H9 (cell line): Measurements from ENCODE around the gene INPP5B. TPM values are rescaled to one million over a fixed set of nuclear protein-coding genes. Genes with fewer than 3 reads are reported as not detected.

Experiments
- DNase-seq: peaks from one replicate; pipeline ENCODE4 v3.0.0-alpha.2; 2017
- H2AFZ ChIP-seq: one replicate; pipeline ENCODE4 v1.6.1; 2013; ENCODE audit warnings: mild to moderate bottlenecking, low read length, control low read depth, moderate library complexity
- H2AK5ac ChIP-seq: 2 replicates; pipeline ENCODE4 v1.6.1; 2013; ENCODE audit warnings: low read length, control low read depth, mixed read lengths; ENCODE audit not compliant: insufficient read length
- H2BK120ac ChIP-seq: one replicate; pipeline ENCODE4 v1.6.1; 2013; ENCODE audit warnings: low read depth, mild to moderate bottlenecking, low read length, control low read depth, inconsistent platforms; ENCODE audit not compliant: poor library complexity, severe bottlenecking
- H2BK12ac ChIP-seq: 2 replicates; pipeline ENCODE4 v1.6.1; 2013; ENCODE audit warnings: low read length, control low read depth, mixed read lengths, low read depth; ENCODE audit not compliant: insufficient read length
- H2BK15ac ChIP-seq: 2 replicates; pipeline ENCODE4 v1.6.1; 2013; ENCODE audit warnings: low read depth, low read length, control low read depth
- H2BK20ac ChIP-seq: one replicate; pipeline ENCODE4 v1.6.1; 2013; ENCODE audit warnings: low read depth, mild to moderate bottlenecking, low read length, control low read depth, inconsistent platforms; ENCODE audit not compliant: poor library complexity, severe bottlenecking
- H2BK5ac ChIP-seq: 2 replicates; pipeline ENCODE4 v1.6.1; 2013; ENCODE audit warnings: low read length, control low read depth, mixed read lengths; ENCODE audit not compliant: insufficient read length
- H3K14ac ChIP-seq: 2 replicates; pipeline ENCODE4 v1.6.1; 2013; ENCODE audit warnings: low read length, control low read depth; ENCODE audit not compliant: insufficient read depth
- H3K18ac ChIP-seq: 2 replicates; pipeline ENCODE4 v1.6.1; 2013; ENCODE audit warnings: low read depth, mild to moderate bottlenecking, mixed read lengths, low read length, control low read depth; ENCODE audit not compliant: insufficient read length
- H3K23ac ChIP-seq: 2 replicates; pipeline ENCODE4 v1.6.1; 2013; ENCODE audit warnings: low read length, control low read depth, mixed read lengths, low read depth; ENCODE audit not compliant: insufficient read length
- H3K23me2 ChIP-seq: 2 replicates; pipeline ENCODE4 v1.6.1; 2013; ENCODE audit warnings: low read depth, mild to moderate bottlenecking, mixed read lengths, low read length, control low read depth; ENCODE audit not compliant: insufficient read length, poor library complexity, severe bottlenecking
- H3K27ac ChIP-seq: 2 replicates; pipeline ENCODE4 v1.5.1; 2013; ENCODE audit warnings: low read length, control low read depth, mixed read lengths, low read depth; ENCODE audit not compliant: insufficient read length
- H3K27me3 ChIP-seq: 2 replicates; pipeline ENCODE4 v1.6.1; 2013; ENCODE audit warnings: low read length, control low read depth, inconsistent platforms; ENCODE audit not compliant: insufficient read depth
- H3K4ac ChIP-seq: 2 replicates; pipeline ENCODE4 v1.6.1; 2013; ENCODE audit warnings: low read depth, mild to moderate bottlenecking, control low read depth, inconsistent platforms, low read length, moderate library complexity
- H3K4me1 ChIP-seq: 2 replicates; pipeline ENCODE4 v1.6.1; 2013; ENCODE audit warnings: low read length, control low read depth, inconsistent platforms; ENCODE audit not compliant: insufficient read depth
- H3K4me2 ChIP-seq: 2 replicates; pipeline ENCODE4 v1.6.1; 2013; ENCODE audit warnings: low read length, control low read depth, mixed read lengths; ENCODE audit not compliant: insufficient read length, insufficient read depth
- H3K56ac ChIP-seq: 2 replicates; pipeline ENCODE4 v1.6.1; 2013; ENCODE audit warnings: low read depth, mild to moderate bottlenecking, mixed read lengths, low read length, control low read depth; ENCODE audit not compliant: insufficient read length
- H3K79me1 ChIP-seq: 2 replicates; pipeline ENCODE4 v1.6.1; 2013; ENCODE audit warnings: low read depth, mild to moderate bottlenecking, moderate library complexity, low read length, control low read depth, inconsistent platforms; ENCODE audit not compliant: insufficient read depth, poor library complexity, severe bottlenecking
- H3K79me2 ChIP-seq: 2 replicates; pipeline ENCODE4 v1.6.1; 2013; ENCODE audit warnings: low read length, control low read depth, inconsistent platforms; ENCODE audit not compliant: insufficient read depth
- H3K9ac ChIP-seq: 2 replicates; pipeline ENCODE4 v1.6.1; 2013; ENCODE audit warnings: low read length, control low read depth, mixed read lengths; ENCODE audit not compliant: insufficient read length; ENCODE audit errors: extremely low read depth
- H3K9me3 ChIP-seq: one replicate; pipeline ENCODE4 v1.6.1; 2013; ENCODE audit warnings: low read depth, low read length, inconsistent platforms; ENCODE audit not compliant: control insufficient read depth
- H3T11ph ChIP-seq: one replicate; pipeline ENCODE4 v1.6.1; 2013; ENCODE audit warnings: mild to moderate bottlenecking, low read length, control low read depth, inconsistent platforms
- H4K20me1 ChIP-seq: one replicate; pipeline ENCODE4 v1.6.1; 2013; ENCODE audit not compliant: control insufficient read depth, insufficient read length, insufficient read depth
- H4K5ac ChIP-seq: 2 replicates; pipeline ENCODE4 v1.6.1; 2013; ENCODE audit warnings: low read depth, mild to moderate bottlenecking, mixed read lengths, low read length, control low read depth; ENCODE audit not compliant: insufficient read length
- H4K8ac ChIP-seq: replicated peaks from 2 replicates; pipeline ENCODE4 v1.6.1; 2013; ENCODE audit warnings: low read length, control low read depth, mixed read lengths, low read depth; ENCODE audit not compliant: insufficient read length
- H4K91ac ChIP-seq: 2 replicates; pipeline ENCODE4 v1.6.1; 2013; ENCODE audit warnings: low read depth, mild to moderate bottlenecking, moderate library complexity, mixed read lengths, low read length, control low read depth; ENCODE audit not compliant: insufficient read length
- H3K27ac Mint-ChIP-seq, 3 experiments: 2 replicates in 2 of 3; 3 replicates in 1 of 3; pipeline ENCODE4 v1.8.0; 2020 to 2021; ENCODE audit warnings: mixed read lengths in 3 of 3, mild to moderate bottlenecking in 1 of 3, moderate library complexity in 1 of 3
- H3K27me3 Mint-ChIP-seq: 2 replicates; pipeline ENCODE4 v1.8.0; 2021; ENCODE audit warnings: low read depth, mild to moderate bottlenecking, moderate library complexity, mixed read lengths
- H3K36me3 Mint-ChIP-seq, 3 experiments: 2 replicates in 2 of 3; 3 replicates in 1 of 3; pipeline ENCODE4 v1.8.0; 2020 to 2021; ENCODE audit warnings: low read depth in 3 of 3, mixed read lengths in 3 of 3; ENCODE audit not compliant: insufficient read depth in 1 of 3
- H3K4me1 Mint-ChIP-seq, 2 experiments: 2 replicates each; pipeline ENCODE4 v1.8.0; 2020; ENCODE audit warnings: mixed read lengths in 2 of 2
- H3K4me3 Mint-ChIP-seq, 2 experiments: 2 replicates in 1 of 2; 3 replicates in 1 of 2; pipeline ENCODE4 v1.8.0; 2020 to 2021; ENCODE audit warnings: mild to moderate bottlenecking in 2 of 2, mixed read lengths in 2 of 2, moderate library complexity in 1 of 2
- H3K9me3 Mint-ChIP-seq, 2 experiments: 2 replicates in 1 of 2; 3 replicates in 1 of 2; pipeline ENCODE4 v1.8.0; 2020; ENCODE audit warnings: mild to moderate bottlenecking in 2 of 2, mixed read lengths in 2 of 2, moderate library complexity in 1 of 2
- CTCF ChIP-seq: fragments of 200-600 bp; sonication (generic); conservative IDR thresholded peaks from 3 replicates; pipeline ENCODE4 v1.8.0; 2021; ENCODE audit warnings: antibody characterized with exemption, mild to moderate bottlenecking
- WGBS: extraction: QIAGEN DNeasy Blood & Tissue Kit; methylation state at CpG from one replicate; pipeline ENCODE4 v1.1.7; 2013; ENCODE audit warnings: missing lambda C conversion rate, low lambda C conversion rate, mixed read lengths; ENCODE audit not compliant: insufficient read length; ENCODE audit errors: extremely low coverage; 5-methylcytosine and 5-hydroxymethylcytosine counted together
- total RNA-seq: library from RNA; stranded (reverse); gene quantifications from 2 replicates; pipeline ENCODE4 v1.2.1, GENCODE V29; 2021

The INPP5B gene
- total RNA-seq, 1 experiment from 2014 or later, result 28.2 TPM

- no peak overlapping the region for H3K9ac ChIP-seq
- H3K4me1 Mint-ChIP-seq, result peaks cover 0 to 2% of the 10 kb centered on the region in 2 experiments; a peak in 1 of 4 replicates
- no peak for DNase-seq
Measured at GRCh38 chr1:37865348-37866120, 81.3 kb downstream of the INPP5B start.

More at GRCh38 chr1:37865348-37866120, 81.3 kb downstream of the INPP5B start:
- no peaks in the 10 kb centered on the region for H3K27me3 ChIP-seq
- H3K18ac ChIP-seq, result no peak overlapping the region
- H3K14ac ChIP-seq, result no peak overlapping the region
- no peak overlapping the region for H3T11ph ChIP-seq
- H2BK120ac ChIP-seq, result no peak overlapping the region
- Mint-ChIP-seq H3K4me3 (no peak overlapping the region), H3K27me3 (no peaks in the 10 kb centered on the region), H3K9me3 (no peaks in the 10 kb centered on the region), H3K36me3 (peaks cover 3 to 44% (median 35%) of the 10 kb centered on the region in 3 experiments; a peak in 6 of 7 replicates), H3K27ac (no peak overlapping the region; a peak in 1 of 7 replicates)
- no peak for TF ChIP-seq CTCF
- no peaks in the 10 kb centered on the region for H3K4me1 ChIP-seq
- no peak overlapping the region for H2BK20ac ChIP-seq
- no peak overlapping the region for H2AK5ac ChIP-seq
- no peak overlapping the region for H4K8ac ChIP-seq
- H3K79me1 ChIP-seq, result no peaks in the 10 kb centered on the region
- H2BK15ac ChIP-seq, result no peak overlapping the region
- H4K5ac ChIP-seq, result no peak overlapping the region
- no peak overlapping the region for H3K4ac ChIP-seq
- no peak overlapping the region for H3K23ac ChIP-seq
- H4K91ac ChIP-seq, result no peak overlapping the region
- no peak overlapping the region for H2BK12ac ChIP-seq
- no peaks in the 10 kb centered on the region for H3K9me3 ChIP-seq
- no peaks in the 10 kb centered on the region for H4K20me1 ChIP-seq
- no peak overlapping the region for H3K56ac ChIP-seq
- H3K23me2 ChIP-seq, result no peaks in the 10 kb centered on the region
- no CpG with 5 or more reads among the region's 6 CpGs for WGBS
- no peaks in the 10 kb centered on the region for H3K79me2 ChIP-seq
- H2BK5ac ChIP-seq, result no peak overlapping the region
- H3K27ac ChIP-seq, result no peak overlapping the region
- H3K4me2 ChIP-seq, result no peak overlapping the region
- H2AFZ ChIP-seq, result no peak overlapping the region
